Endodermal cell (in vitro differentiated cells): ENCODE results near the gene TTC9C. TPM values are rescaled to one million over a fixed set of nuclear protein-coding genes. Genes with fewer than 3 reads are reported as not detected.
A peak's percentile ranks its signal among the peaks of the same experiment; 100 is the strongest.

Experiments
- DNase-seq: peaks from one replicate; pipeline ENCODE4 v3.0.0-alpha.2; 2017
- H3K27ac ChIP-seq: 2 replicates; pipeline ENCODE4 v1.5.1; 2013; ENCODE audit warnings: mild to moderate bottlenecking, low read depth, low read length, moderate library complexity
- H3K27me3 ChIP-seq: 2 replicates; pipeline ENCODE4 v1.6.1; 2013; ENCODE audit warnings: mild to moderate bottlenecking, low read length, moderate library complexity; ENCODE audit not compliant: insufficient read depth, control insufficient read depth, poor library complexity, severe bottlenecking
- H3K36me3 ChIP-seq: 2 replicates; pipeline ENCODE4 v1.7.0; 2013; ENCODE audit warnings: mild to moderate bottlenecking, low read length, moderate library complexity; ENCODE audit not compliant: control insufficient read depth, insufficient read depth
- H3K4me1 ChIP-seq: one replicate; pipeline ENCODE4 v1.7.0; 2013; ENCODE audit warnings: low read length; ENCODE audit not compliant: control insufficient read depth, insufficient read depth
- H3K4me3 ChIP-seq: 2 replicates; pipeline ENCODE4 v1.5.1; 2013; ENCODE audit warnings: mild to moderate bottlenecking, low read length, moderate library complexity
- H3K9ac ChIP-seq: 2 replicates; pipeline ENCODE4 v1.6.1; 2013; ENCODE audit warnings: mild to moderate bottlenecking, low read length, moderate library complexity; ENCODE audit not compliant: poor library complexity, severe bottlenecking; ENCODE audit errors: extremely low read depth
- H3K9me3 ChIP-seq: 2 replicates; pipeline ENCODE4 v1.6.1; 2013; ENCODE audit warnings: mild to moderate bottlenecking, low read length, moderate library complexity; ENCODE audit not compliant: control insufficient read depth
- H3K27ac Mint-ChIP-seq: 2 replicates; pipeline ENCODE4 v1.8.0; 2020; ENCODE audit warnings: mixed read lengths
- H3K27me3 Mint-ChIP-seq: 2 replicates; pipeline ENCODE4 v1.8.0; 2021; ENCODE audit warnings: mild to moderate bottlenecking, mixed read lengths; ENCODE audit not compliant: insufficient read depth
- H3K36me3 Mint-ChIP-seq: 2 replicates; pipeline ENCODE4 v1.8.0; 2020; ENCODE audit warnings: low read depth, mixed read lengths
- H3K4me1 Mint-ChIP-seq: 2 replicates; pipeline ENCODE4 v1.8.0; 2020; ENCODE audit warnings: mixed read lengths
- H3K4me3 Mint-ChIP-seq: 2 replicates; pipeline ENCODE4 v1.8.0; 2020; ENCODE audit warnings: mild to moderate bottlenecking, moderate library complexity, mixed read lengths
- H3K9me3 Mint-ChIP-seq: 2 replicates; pipeline ENCODE4 v1.8.0; 2020; ENCODE audit warnings: mild to moderate bottlenecking, mixed read lengths
- WGBS, 2 experiments: methylation state at CpG; one replicate each; pipeline versions ENCODE4 v1.1.5 to v1.1.7; 2013; ENCODE audit warnings: missing lambda C conversion rate in 2 of 2, mixed read lengths in 1 of 2; ENCODE audit not compliant: insufficient coverage in 1 of 2, insufficient read length in 1 of 2; 5-methylcytosine and 5-hydroxymethylcytosine counted together
- total RNA-seq, 2 donors: library from RNA; stranded (reverse); fragmentation: NEBNext Ultra II Directional in 1 of 2; extraction: Animal tissue kit (Norgen Biotek cat#: 25700) in 1 of 2; gene quantifications; 2 replicates in 1 of 2; 3 replicates in 1 of 2; pipeline ENCODE4 v1.2.1, GENCODE V29; 2021
- TF ChIP-seq, protein P1 (sequence below): fragments of 200-600 bp; sonication (generic); conservative IDR thresholded peaks from 2 replicates; pipeline ENCODE4 v1.5.0; 2021; ENCODE audit warnings: antibody characterized with exemption, mild to moderate bottlenecking

The TTC9C gene
- total RNA-seq, 2 donors from 2014 or later = 40.0 to 55.4 TPM

DNA sequence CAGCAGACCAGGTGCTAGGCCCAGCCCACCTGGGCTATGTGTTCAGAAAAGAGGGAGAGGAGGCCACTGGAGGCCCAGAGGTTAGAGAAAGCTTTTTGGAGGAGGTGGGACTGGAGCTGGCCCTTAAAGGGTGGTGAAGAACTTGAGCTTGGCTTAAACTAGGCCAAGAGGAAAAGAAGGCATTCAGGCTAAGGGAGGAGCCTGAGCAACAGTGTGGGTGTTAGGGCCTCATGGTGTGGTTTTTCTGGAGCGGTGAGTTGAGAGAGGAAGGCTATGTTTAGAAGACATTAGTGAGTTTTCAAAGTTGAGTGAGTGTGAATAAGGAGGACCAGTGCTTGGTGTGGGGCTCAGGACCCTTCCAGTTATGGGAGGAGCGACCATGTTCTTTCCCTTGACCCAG lies 49.1 kb downstream of the TTC9C start:
- Mint-ChIP-seq H3K4me3 (no peak overlapping the region), H3K4me1 (peaks cover 4% of the 10 kb centered on the region), H3K27ac (peak overlapping the region; percentile 3), H3K27me3 (no peaks in the 10 kb centered on the region), H3K9me3 (no peaks in the 10 kb centered on the region), H3K36me3 (peaks cover 65% of the 10 kb centered on the region)
- TF ChIP-seq, protein P1, sequence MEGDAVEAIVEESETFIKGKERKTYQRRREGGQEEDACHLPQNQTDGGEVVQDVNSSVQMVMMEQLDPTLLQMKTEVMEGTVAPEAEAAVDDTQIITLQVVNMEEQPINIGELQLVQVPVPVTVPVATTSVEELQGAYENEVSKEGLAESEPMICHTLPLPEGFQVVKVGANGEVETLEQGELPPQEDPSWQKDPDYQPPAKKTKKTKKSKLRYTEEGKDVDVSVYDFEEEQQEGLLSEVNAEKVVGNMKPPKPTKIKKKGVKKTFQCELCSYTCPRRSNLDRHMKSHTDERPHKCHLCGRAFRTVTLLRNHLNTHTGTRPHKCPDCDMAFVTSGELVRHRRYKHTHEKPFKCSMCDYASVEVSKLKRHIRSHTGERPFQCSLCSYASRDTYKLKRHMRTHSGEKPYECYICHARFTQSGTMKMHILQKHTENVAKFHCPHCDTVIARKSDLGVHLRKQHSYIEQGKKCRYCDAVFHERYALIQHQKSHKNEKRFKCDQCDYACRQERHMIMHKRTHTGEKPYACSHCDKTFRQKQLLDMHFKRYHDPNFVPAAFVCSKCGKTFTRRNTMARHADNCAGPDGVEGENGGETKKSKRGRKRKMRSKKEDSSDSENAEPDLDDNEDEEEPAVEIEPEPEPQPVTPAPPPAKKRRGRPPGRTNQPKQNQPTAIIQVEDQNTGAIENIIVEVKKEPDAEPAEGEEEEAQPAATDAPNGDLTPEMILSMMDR = no peak
- Histone ChIP-seq H3K27ac (no peak overlapping the region), H3K9me3 (no peaks in the 10 kb centered on the region), H3K27me3 (no peaks in the 10 kb centered on the region), H3K36me3 (peaks cover 41% of the 10 kb centered on the region), H3K9ac (no peak overlapping the region), H3K4me1 (no peaks in the 10 kb centered on the region), H3K4me3 (no peak overlapping the region)
- DNase-seq = no peak
- WGBS, 2 experiments = 93% methylated on average over 2 of the region's 2 CpGs; no CpG with 5 or more reads in 1 of the 2 experiments

- H3K4me1 Mint-ChIP-seq = peaks cover 4% of the 10 kb centered on the region
- Histone ChIP-seq H3K27me3 (no peaks in the 10 kb centered on the region), H3K36me3 (peaks cover 47% of the 10 kb centered on the region), H3K4me1 (no peaks in the 10 kb centered on the region), H3K9me3 (no peaks in the 10 kb centered on the region), H3K27ac (no peak overlapping the region), H3K4me3 (no peak overlapping the region), H3K9ac (no peak overlapping the region)
- H3K36me3 Mint-ChIP-seq = peaks cover 75% of the 10 kb centered on the region
- no peaks in the 10 kb centered on the region for H3K9me3 Mint-ChIP-seq
- WGBS, 2 experiments = 92% methylated on average over 2 to 3 of the region's 3 CpGs
- H3K4me3 Mint-ChIP-seq = no peak overlapping the region
- H3K27me3 Mint-ChIP-seq = no peaks in the 10 kb centered on the region
- TF ChIP-seq, protein P1 = no peak
- H3K27ac Mint-ChIP-seq = peak overlapping the region; percentile 39
- no peak for DNase-seq
These were observed 50.2 kb downstream of the TTC9C start for GRCh38 chr11:62778441-62778840.

GRCh38 chr11:62782753-62783152 lies 54.5 kb downstream of the TTC9C start:
- Mint-ChIP-seq H3K27ac (no peak overlapping the region), H3K4me1 (no peaks in the 10 kb centered on the region), H3K36me3 (peaks cover 51% of the 10 kb centered on the region), H3K4me3 (no peak overlapping the region), H3K27me3 (no peaks in the 10 kb centered on the region), H3K9me3 (no peaks in the 10 kb centered on the region)
- peaks cover 41% of the 10 kb centered on the region for H3K36me3 ChIP-seq
- H3K27me3 ChIP-seq = no peaks in the 10 kb centered on the region
- DNase-seq = no peak
- no peak overlapping the region for H3K4me3 ChIP-seq
- no peak overlapping the region for H3K27ac ChIP-seq
- 94 to 95% methylated on average over 7 of the region's 7 CpGs for WGBS, 2 experiments
- H3K9ac ChIP-seq = no peak overlapping the region
- H3K4me1 ChIP-seq = no peaks in the 10 kb centered on the region
- H3K9me3 ChIP-seq = no peaks in the 10 kb centered on the region
- TF ChIP-seq, protein P1 = no peak
